Glutamatergic neuron (in vitro differentiated cells): ENCODE results near the gene PI4KA. TPM values are rescaled to one million over a fixed set of nuclear protein-coding genes. Genes with fewer than 3 reads are reported as not detected.
A peak's percentile ranks its signal among the peaks of the same experiment; 100 is the strongest.
"Not testable (repeated sequence)": the region's sequence is repeated elsewhere in the genome, so short reads cannot be mapped to it uniquely, and the experiment has no call there.

Experiments
- DNase-seq: peaks from one replicate; pipeline ENCODE4 v3.0.0; 2022
- H3K27ac Mint-ChIP-seq: one replicate; pipeline ENCODE4 v1.8.0; 2020; ENCODE audit warnings: mild to moderate bottlenecking, mixed read lengths, inconsistent platforms; ENCODE audit not compliant: unreplicated experiment
- H3K27me3 Mint-ChIP-seq: one replicate; pipeline ENCODE4 v1.8.0; 2020; ENCODE audit warnings: mild to moderate bottlenecking, moderate library complexity, mixed read lengths, inconsistent platforms; ENCODE audit not compliant: unreplicated experiment
- H3K36me3 Mint-ChIP-seq: one replicate; pipeline ENCODE4 v1.8.0; 2020; ENCODE audit warnings: mild to moderate bottlenecking, mixed read lengths, inconsistent platforms; ENCODE audit not compliant: unreplicated experiment
- H3K4me1 Mint-ChIP-seq: one replicate; pipeline ENCODE4 v1.8.0; 2020; ENCODE audit warnings: mild to moderate bottlenecking, low read depth, mixed read lengths, inconsistent platforms; ENCODE audit not compliant: unreplicated experiment
- H3K4me3 Mint-ChIP-seq: one replicate; pipeline ENCODE4 v1.8.0; 2020; ENCODE audit warnings: mild to moderate bottlenecking, mixed read lengths, inconsistent platforms; ENCODE audit not compliant: unreplicated experiment
- H3K9me3 Mint-ChIP-seq: one replicate; pipeline ENCODE4 v1.8.0; 2020; ENCODE audit warnings: mild to moderate bottlenecking, moderate library complexity, mixed read lengths, inconsistent platforms; ENCODE audit not compliant: unreplicated experiment
- CTCF ChIP-seq: fragments of 200-600 bp; sonication (generic); IDR thresholded peaks from one replicate; pipeline ENCODE4 v1.5.0; 2021; ENCODE audit not compliant: partially characterized antibody, unreplicated experiment
- total RNA-seq: library from RNA; stranded (reverse); fragmentation: NEBNext Ultra II Directional; extraction: Animal tissue kit (Norgen Biotek cat#: 25700); gene quantifications from one replicate; pipeline ENCODE4 v1.2.1, GENCODE V29; 2021; ENCODE audit not compliant: unreplicated experiment

Gene PI4KA
- total RNA-seq, 1 donor from 2014 or later = 165 TPM

- H3K4me3 Mint-ChIP-seq = no peak overlapping the region
- H3K9me3 Mint-ChIP-seq = peaks cover 2% of the 10 kb centered on the region
- no peak overlapping the region for H3K27ac Mint-ChIP-seq
- no peak for DNase-seq
- peaks cover 10% of the 10 kb centered on the region for H3K27me3 Mint-ChIP-seq
- H3K4me1 Mint-ChIP-seq = peaks cover 6% of the 10 kb centered on the region
- no peak for TF ChIP-seq CTCF
- H3K36me3 Mint-ChIP-seq = peaks cover 10% of the 10 kb centered on the region
Measured at GRCh38 chr22:20738394-20739089, 120.1 kb downstream of the PI4KA start.

GRCh38 chr22:20736891-20737290, 121.7 kb downstream of the PI4KA start:
- not testable (repeated sequence) for H3K9me3 Mint-ChIP-seq, DNase-seq, H3K27me3 Mint-ChIP-seq, H3K4me1 Mint-ChIP-seq, H3K4me3 Mint-ChIP-seq
- H3K36me3 Mint-ChIP-seq = peaks cover 10% of the 10 kb centered on the region
- peak overlapping the region; percentile 48 for H3K27ac Mint-ChIP-seq

- H3K4me1 Mint-ChIP-seq, H3K27me3 Mint-ChIP-seq, H3K9me3 Mint-ChIP-seq, H3K4me3 Mint-ChIP-seq, H3K36me3 Mint-ChIP-seq: not testable (repeated sequence)
- peak overlapping the region; percentile 10 for H3K27ac Mint-ChIP-seq
- DNase-seq = peak; percentile 26
Measured at GRCh38 chr22:20735356-20736162, 123.1 kb downstream of the PI4KA start.

GRCh38 chr22:20732431-20732830, 126.2 kb downstream of the PI4KA start:
- DNase-seq, H3K9me3 Mint-ChIP-seq, H3K27ac Mint-ChIP-seq, H3K4me1 Mint-ChIP-seq, H3K27me3 Mint-ChIP-seq, H3K36me3 Mint-ChIP-seq, H3K4me3 Mint-ChIP-seq: not testable (repeated sequence)

- peaks cover 1% of the 10 kb centered on the region for H3K9me3 Mint-ChIP-seq
- no peaks in the 10 kb centered on the region for H3K27me3 Mint-ChIP-seq
- no peak overlapping the region for H3K4me3 Mint-ChIP-seq
- DNase-seq = no peak
- no peak overlapping the region for H3K27ac Mint-ChIP-seq
- no peak for TF ChIP-seq CTCF
- peaks cover 3% of the 10 kb centered on the region for H3K4me1 Mint-ChIP-seq
- H3K36me3 Mint-ChIP-seq = no peaks in the 10 kb centered on the region
Measured at GRCh38 chr22:20729194-20729593, 129.4 kb downstream of the PI4KA start.

- Mint-ChIP-seq H3K36me3 (no peaks in the 10 kb centered on the region), H3K4me1 (peaks cover 3% of the 10 kb centered on the region)
Measured at GRCh38 chr22:20728523-20729190, 130.0 kb downstream of the PI4KA start.

More at GRCh38 chr22:20728523-20729190, 130.0 kb downstream of the PI4KA start:
- Mint-ChIP-seq H3K9me3 (peaks cover 1% of the 10 kb centered on the region), H3K27me3 (no peaks in the 10 kb centered on the region), H3K27ac (no peak overlapping the region), H3K4me3 (no peak overlapping the region)
- no peak for TF ChIP-seq CTCF
- DNase-seq = no peak
